ENCODE data around the gene FAM186B.
"Not testable (repeated sequence)": the region's sequence is repeated elsewhere in the genome, so short reads cannot be mapped to it uniquely, and the experiment has no call there.

FAM186B gene

DNA sequence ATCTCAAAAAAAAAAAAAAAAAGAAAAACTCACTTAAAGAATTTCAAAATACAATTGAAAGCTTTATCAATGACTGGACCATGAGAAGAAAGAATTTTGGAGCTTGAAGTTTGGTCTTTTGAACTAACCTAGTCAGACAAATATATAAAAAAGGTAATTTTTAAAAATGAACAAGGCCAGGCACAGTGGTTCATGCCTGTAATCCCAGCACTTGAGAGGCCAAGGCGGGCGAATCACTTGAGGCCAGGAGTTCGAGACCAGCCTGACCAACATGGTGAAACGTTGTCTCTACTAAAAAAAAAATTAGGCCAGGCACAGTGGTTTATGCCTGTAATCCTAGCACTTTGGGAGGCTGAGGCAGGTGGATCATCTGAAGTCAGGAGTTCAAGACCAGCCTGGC is 5.3 kb upstream of the FAM186B start:
- not testable (repeated sequence) for H3K36me3 ChIP-seq (ENCODE audit: control insufficient read depth in 2 of 2, insufficient read depth in 2 of 2, low read length in 2 of 2); H3K27me3 ChIP-seq (ENCODE audit: control insufficient read depth in 2 of 2, insufficient read depth in 2 of 2, low read length in 2 of 2); H3K4me3 ChIP-seq (ENCODE audit: low read length in 2 of 2); H3K4me1 ChIP-seq (ENCODE audit: control insufficient read depth in 2 of 2, insufficient read depth in 2 of 2, low read length in 2 of 2); H3K9ac ChIP-seq (ENCODE audit: low read depth in 1 of 2, low read length in 2 of 2); H3K27ac ChIP-seq (ENCODE audit: low read depth in 2 of 2, low read length in 2 of 2); H3K9me3 ChIP-seq (ENCODE audit: control insufficient read depth in 2 of 2, low read length in 2 of 2)

DNA sequence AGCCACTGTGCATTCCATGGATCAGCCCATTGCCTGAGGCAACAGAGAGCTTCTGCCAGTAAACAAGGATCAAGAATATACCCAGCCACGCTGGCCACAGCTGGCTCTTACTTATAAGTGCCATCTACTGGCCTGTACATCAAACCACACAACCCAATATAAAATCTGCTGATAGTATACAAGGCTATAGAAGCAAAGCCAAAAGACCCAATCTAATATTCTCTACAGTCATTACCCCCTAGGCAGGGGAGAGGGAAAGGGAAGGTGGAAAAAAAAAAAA is 4.4 kb upstream of the FAM186B start:
- no peaks in the 10 kb centered on the region for H3K36me3 ChIP-seq (ENCODE audit: control insufficient read depth in 2 of 2, insufficient read depth in 2 of 2, low read length in 2 of 2)
- no peaks in the 10 kb centered on the region for H3K4me1 ChIP-seq (ENCODE audit: control insufficient read depth in 2 of 2, insufficient read depth in 2 of 2, low read length in 2 of 2)
- H3K9me3 ChIP-seq (ENCODE audit: control insufficient read depth in 2 of 2, low read length in 2 of 2): no peaks in the 10 kb centered on the region
- no peak overlapping the region for H3K27ac ChIP-seq (ENCODE audit: low read depth in 2 of 2, low read length in 2 of 2)
- H3K9ac ChIP-seq (ENCODE audit: low read depth in 1 of 2, low read length in 2 of 2): no peak overlapping the region
- no peak overlapping the region for H3K4me3 ChIP-seq (ENCODE audit: low read length in 2 of 2)
- H3K27me3 ChIP-seq (ENCODE audit: control insufficient read depth in 2 of 2, insufficient read depth in 2 of 2, low read length in 2 of 2): no peaks in the 10 kb centered on the region

DNA sequence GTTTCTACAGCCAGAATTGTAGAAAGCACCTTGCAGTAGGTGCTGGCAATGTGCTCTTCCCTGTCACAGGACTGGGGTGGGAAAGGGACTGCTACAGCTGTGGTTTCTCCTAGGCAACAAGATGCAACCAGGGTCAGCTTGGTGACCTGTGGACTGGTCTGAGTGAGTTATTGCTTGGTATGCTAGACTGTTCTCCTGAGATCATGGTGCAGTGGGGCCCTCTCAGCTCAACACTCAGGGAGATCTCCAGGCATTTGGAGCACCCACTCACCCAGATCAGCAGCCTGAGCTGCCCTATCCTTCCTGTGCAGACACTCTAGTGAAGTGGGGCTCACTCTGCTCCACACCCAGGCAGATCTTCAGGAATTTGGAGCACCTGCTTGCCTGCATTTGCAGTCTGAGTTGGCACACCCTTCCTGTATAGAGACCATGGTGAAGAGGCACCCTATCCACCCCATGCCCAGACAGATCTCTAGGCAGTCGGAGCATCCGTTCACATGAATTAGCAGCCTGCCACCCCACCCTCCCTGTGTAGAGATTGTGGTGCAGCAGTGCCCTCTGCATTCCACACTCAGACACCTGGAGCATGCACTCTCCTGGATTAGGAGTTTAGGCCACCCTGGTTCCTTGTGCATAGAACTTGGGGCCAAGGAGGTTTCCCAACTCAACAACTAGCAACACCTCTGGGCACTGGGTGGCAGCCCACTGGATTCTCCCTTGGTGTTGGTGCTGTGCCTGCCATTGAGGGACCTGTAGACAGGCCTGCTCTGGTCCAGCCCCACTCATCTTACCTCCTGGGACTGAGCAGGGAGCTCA is 3.8 kb upstream of the FAM186B start:
- Histone ChIP-seq H3K27ac (ENCODE audit: low read depth in 2 of 2, low read length in 2 of 2) (no peak overlapping the region), H3K27me3 (ENCODE audit: control insufficient read depth in 2 of 2, insufficient read depth in 2 of 2, low read length in 2 of 2) (no peaks in the 10 kb centered on the region), H3K36me3 (ENCODE audit: control insufficient read depth in 2 of 2, insufficient read depth in 2 of 2, low read length in 2 of 2) (no peaks in the 10 kb centered on the region), H3K9me3 (ENCODE audit: control insufficient read depth in 2 of 2, low read length in 2 of 2) (no peaks in the 10 kb centered on the region), H3K4me3 (ENCODE audit: low read length in 2 of 2) (no peak overlapping the region), H3K4me1 (ENCODE audit: control insufficient read depth in 2 of 2, insufficient read depth in 2 of 2, low read length in 2 of 2) (no peaks in the 10 kb centered on the region), H3K9ac (ENCODE audit: low read depth in 1 of 2, low read length in 2 of 2) (no peak overlapping the region)

DNA sequence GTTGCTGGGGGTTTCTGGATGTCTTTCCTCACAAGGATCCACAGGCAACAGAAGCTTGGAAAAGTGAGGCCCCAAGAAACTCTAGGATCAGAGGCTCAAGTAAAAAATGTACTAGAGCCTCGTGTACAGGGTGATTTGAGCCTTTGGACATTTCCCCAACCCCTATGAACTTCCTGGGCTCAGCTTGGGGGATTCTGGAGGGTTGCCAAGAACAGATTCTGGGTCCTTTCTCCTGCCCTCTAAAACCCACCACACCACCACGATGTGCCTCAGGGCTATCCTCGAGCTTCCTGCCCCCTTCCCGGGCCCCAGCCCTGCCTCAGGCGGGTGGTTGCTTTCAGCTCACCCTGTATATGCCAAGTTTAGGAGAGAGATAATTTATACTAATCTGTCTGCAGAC is 583 bp downstream of the FAM186B start:
- no peak overlapping the region for H3K9ac ChIP-seq (ENCODE audit: low read depth in 1 of 2, low read length in 2 of 2)
- no peaks in the 10 kb centered on the region for H3K36me3 ChIP-seq (ENCODE audit: control insufficient read depth in 2 of 2, insufficient read depth in 2 of 2, low read length in 2 of 2)
- H3K4me1 ChIP-seq (ENCODE audit: control insufficient read depth in 2 of 2, insufficient read depth in 2 of 2, low read length in 2 of 2): no peaks in the 10 kb centered on the region
- no peak overlapping the region for H3K4me3 ChIP-seq (ENCODE audit: low read length in 2 of 2)
- H3K9me3 ChIP-seq (ENCODE audit: control insufficient read depth in 2 of 2, low read length in 2 of 2): no peaks in the 10 kb centered on the region
- no peaks in the 10 kb centered on the region for H3K27me3 ChIP-seq (ENCODE audit: control insufficient read depth in 2 of 2, insufficient read depth in 2 of 2, low read length in 2 of 2)
- no peak overlapping the region for H3K27ac ChIP-seq (ENCODE audit: low read depth in 2 of 2, low read length in 2 of 2)

- Histone ChIP-seq H3K4me3 (ENCODE audit: low read length in 2 of 2) (no peak overlapping the region), H3K9ac (ENCODE audit: low read depth in 1 of 2, low read length in 2 of 2) (no peak overlapping the region), H3K9me3 (ENCODE audit: control insufficient read depth in 2 of 2, low read length in 2 of 2) (no peaks in the 10 kb centered on the region), H3K27ac (ENCODE audit: low read depth in 2 of 2, low read length in 2 of 2) (no peak overlapping the region), H3K27me3 (ENCODE audit: control insufficient read depth in 2 of 2, insufficient read depth in 2 of 2, low read length in 2 of 2) (no peaks in the 10 kb centered on the region), H3K4me1 (ENCODE audit: control insufficient read depth in 2 of 2, insufficient read depth in 2 of 2, low read length in 2 of 2) (no peaks in the 10 kb centered on the region), H3K36me3 (ENCODE audit: control insufficient read depth in 2 of 2, insufficient read depth in 2 of 2, low read length in 2 of 2) (no peaks in the 10 kb centered on the region)
Measured at GRCh38 chr12:49603721-49604120, 1.7 kb downstream of the FAM186B start.

DNA sequence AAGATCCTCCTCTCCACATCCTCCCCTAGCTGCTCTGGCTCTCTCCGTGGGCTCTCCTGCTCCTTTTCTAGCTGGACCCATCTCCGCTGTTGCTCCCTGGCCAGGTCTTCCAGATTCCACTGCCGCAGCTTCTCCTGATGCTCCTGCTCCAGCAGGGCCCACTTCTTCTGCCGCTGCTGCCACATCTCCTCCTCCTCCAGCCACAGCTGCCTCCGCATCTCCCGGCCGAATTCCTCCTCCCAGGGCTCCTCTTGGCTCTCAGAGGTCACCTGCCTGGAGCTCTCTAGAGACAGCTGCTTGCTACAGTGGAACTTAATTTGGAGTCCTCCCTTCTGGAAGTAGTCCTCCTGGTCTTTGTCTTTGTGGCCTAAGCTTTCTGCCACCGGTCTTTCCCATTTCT is 5.5 kb downstream of the FAM186B start:
- Histone ChIP-seq H3K27me3 (ENCODE audit: control insufficient read depth in 2 of 2, insufficient read depth in 2 of 2, low read length in 2 of 2) (no peaks in the 10 kb centered on the region), H3K4me1 (ENCODE audit: control insufficient read depth in 2 of 2, insufficient read depth in 2 of 2, low read length in 2 of 2) (no peaks in the 10 kb centered on the region), H3K9ac (ENCODE audit: low read depth in 1 of 2, low read length in 2 of 2) (no peak overlapping the region), H3K4me3 (ENCODE audit: low read length in 2 of 2) (no peak overlapping the region), H3K36me3 (ENCODE audit: control insufficient read depth in 2 of 2, insufficient read depth in 2 of 2, low read length in 2 of 2) (no peaks in the 10 kb centered on the region), H3K27ac (ENCODE audit: low read depth in 2 of 2, low read length in 2 of 2) (no peak overlapping the region), H3K9me3 (ENCODE audit: control insufficient read depth in 2 of 2, low read length in 2 of 2) (no peaks in the 10 kb centered on the region)

- H3K4me3 ChIP-seq (ENCODE audit: low read length in 2 of 2): no peak overlapping the region
- H3K4me1 ChIP-seq (ENCODE audit: control insufficient read depth in 2 of 2, insufficient read depth in 2 of 2, low read length in 2 of 2): no peaks in the 10 kb centered on the region
- no peak overlapping the region for H3K27ac ChIP-seq (ENCODE audit: low read depth in 2 of 2, low read length in 2 of 2)
- no peak overlapping the region for H3K9ac ChIP-seq (ENCODE audit: low read depth in 1 of 2, low read length in 2 of 2)
- no peaks in the 10 kb centered on the region for H3K27me3 ChIP-seq (ENCODE audit: control insufficient read depth in 2 of 2, insufficient read depth in 2 of 2, low read length in 2 of 2)
- no peaks in the 10 kb centered on the region for H3K9me3 ChIP-seq (ENCODE audit: control insufficient read depth in 2 of 2, low read length in 2 of 2)
- H3K36me3 ChIP-seq (ENCODE audit: control insufficient read depth in 2 of 2, insufficient read depth in 2 of 2, low read length in 2 of 2): no peaks in the 10 kb centered on the region
Measured at GRCh38 chr12:49598527-49598926, 6.9 kb downstream of the FAM186B start.

GRCh38 chr12:49588721-49589516 is 16.5 kb downstream of the FAM186B start:
- H3K9me3 ChIP-seq (ENCODE audit: control insufficient read depth in 2 of 2, low read length in 2 of 2): no peaks in the 10 kb centered on the region
- H3K36me3 ChIP-seq (ENCODE audit: control insufficient read depth in 2 of 2, insufficient read depth in 2 of 2, low read length in 2 of 2): no peaks in the 10 kb centered on the region
- H3K27ac ChIP-seq (ENCODE audit: low read depth in 2 of 2, low read length in 2 of 2): no peak overlapping the region
- H3K4me1 ChIP-seq (ENCODE audit: control insufficient read depth in 2 of 2, insufficient read depth in 2 of 2, low read length in 2 of 2): no peaks in the 10 kb centered on the region
- H3K9ac ChIP-seq (ENCODE audit: low read depth in 1 of 2, low read length in 2 of 2): no peak overlapping the region
- no peak overlapping the region for H3K4me3 ChIP-seq (ENCODE audit: low read length in 2 of 2)
- no peaks in the 10 kb centered on the region for H3K27me3 ChIP-seq (ENCODE audit: control insufficient read depth in 2 of 2, insufficient read depth in 2 of 2, low read length in 2 of 2)

- no peak overlapping the region for H3K4me3 ChIP-seq (ENCODE audit: low read length in 2 of 2)
- H3K27ac ChIP-seq (ENCODE audit: low read depth in 2 of 2, low read length in 2 of 2): no peak overlapping the region
- H3K9ac ChIP-seq (ENCODE audit: low read depth in 1 of 2, low read length in 2 of 2): no peak overlapping the region
- H3K4me1 ChIP-seq (ENCODE audit: control insufficient read depth in 2 of 2, insufficient read depth in 2 of 2, low read length in 2 of 2): no peaks in the 10 kb centered on the region
- no peaks in the 10 kb centered on the region for H3K36me3 ChIP-seq (ENCODE audit: control insufficient read depth in 2 of 2, insufficient read depth in 2 of 2, low read length in 2 of 2)
- H3K27me3 ChIP-seq (ENCODE audit: control insufficient read depth in 2 of 2, insufficient read depth in 2 of 2, low read length in 2 of 2): no peaks in the 10 kb centered on the region
- no peaks in the 10 kb centered on the region for H3K9me3 ChIP-seq (ENCODE audit: control insufficient read depth in 2 of 2, low read length in 2 of 2)
Measured at GRCh38 chr12:49588281-49588680, 17.2 kb downstream of the FAM186B start.

GRCh38 chr12:49587174-49587908 is 18.1 kb downstream of the FAM186B start:
- H3K4me1 ChIP-seq (ENCODE audit: control insufficient read depth in 2 of 2, insufficient read depth in 2 of 2, low read length in 2 of 2): no peaks in the 10 kb centered on the region
- H3K27me3 ChIP-seq (ENCODE audit: control insufficient read depth in 2 of 2, insufficient read depth in 2 of 2, low read length in 2 of 2): no peaks in the 10 kb centered on the region
- no peak overlapping the region for H3K9ac ChIP-seq (ENCODE audit: low read depth in 1 of 2, low read length in 2 of 2)
- H3K36me3 ChIP-seq (ENCODE audit: control insufficient read depth in 2 of 2, insufficient read depth in 2 of 2, low read length in 2 of 2): no peaks in the 10 kb centered on the region
- H3K27ac ChIP-seq (ENCODE audit: low read depth in 2 of 2, low read length in 2 of 2): no peak overlapping the region
- H3K9me3 ChIP-seq (ENCODE audit: control insufficient read depth in 2 of 2, low read length in 2 of 2): no peaks in the 10 kb centered on the region
- H3K4me3 ChIP-seq (ENCODE audit: low read length in 2 of 2): no peak overlapping the region
